CD4-positive, alpha-beta T cell treated with Interleukin-1 beta for 1 hour (primary cell): ENCODE results near the gene ADM5.

Experiments
- DNase-seq, 2 donors: peaks; one replicate each; pipeline ENCODE4 v3.0.0-alpha.2; 2020 to 2022

ADM5 gene, protein sequence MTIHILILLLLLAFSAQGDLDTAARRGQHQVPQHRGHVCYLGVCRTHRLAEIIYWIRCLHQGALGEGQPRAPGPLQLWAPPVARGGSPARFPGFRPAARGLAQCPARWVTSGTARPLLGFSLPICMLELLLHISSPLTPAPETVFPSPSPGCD

DNA sequence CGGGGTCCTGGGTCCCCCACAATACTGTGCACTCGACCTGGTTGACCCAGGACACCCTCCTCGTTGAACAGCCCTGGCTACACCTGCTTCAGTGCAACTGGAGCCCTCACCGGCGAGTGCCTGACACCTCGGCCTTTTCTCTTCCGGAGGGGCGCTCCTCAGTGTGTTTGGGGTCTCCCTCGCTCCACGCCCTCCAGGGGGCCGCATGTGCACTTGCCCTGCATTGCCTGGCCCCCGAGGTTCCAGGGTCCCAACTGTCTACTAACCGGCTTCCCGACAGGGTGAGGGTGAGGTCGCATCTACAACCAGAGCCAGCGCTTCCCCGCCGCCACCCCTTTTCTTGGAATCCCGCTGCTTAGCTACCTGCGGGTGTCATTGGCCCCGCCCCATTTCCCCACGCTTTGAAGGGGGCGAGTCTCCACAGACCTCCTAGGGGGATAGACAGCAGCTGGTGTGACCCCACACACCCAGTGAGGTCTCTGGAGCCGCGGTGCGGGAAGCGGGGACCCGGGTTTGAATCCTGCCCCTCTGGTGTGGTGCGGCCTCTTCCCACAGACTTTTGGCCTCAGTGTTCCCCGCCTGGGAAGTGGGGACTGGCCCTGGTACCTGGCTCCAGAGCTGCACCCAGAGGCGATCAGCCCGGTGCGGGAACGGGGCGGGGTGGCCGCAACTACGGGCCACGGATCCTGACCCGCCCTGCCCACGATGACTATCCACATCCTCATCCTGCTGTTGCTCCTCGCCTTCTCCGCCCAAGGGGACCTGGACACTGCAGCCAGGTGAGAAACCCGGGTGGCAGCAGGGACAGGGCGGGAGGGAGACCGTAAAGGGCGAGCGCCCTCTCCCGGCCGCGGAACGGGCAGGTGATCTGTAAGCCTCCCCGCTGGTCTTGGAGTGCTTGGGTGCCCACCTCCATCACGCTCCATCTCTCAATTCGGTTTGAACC, at the start of gene ADM5:
ADM5 (plus strand) TSS at position 462 of the 946 bp plus-strand sequence; CDS start at position 706, 244 bp downstream.
- DNase-seq = peak in 1 of 2 donors; percentile 42

GRCh38 chr19:49640113-49640898, 49.1 kb upstream of the ADM5 start, which contains the start of gene RRAS:
TSS of gene RRAS (minus strand) at chr19:49640143. CDS start at chr19:49640098, 45 bp downstream.
- peak; percentile 100 for DNase-seq

DNA sequence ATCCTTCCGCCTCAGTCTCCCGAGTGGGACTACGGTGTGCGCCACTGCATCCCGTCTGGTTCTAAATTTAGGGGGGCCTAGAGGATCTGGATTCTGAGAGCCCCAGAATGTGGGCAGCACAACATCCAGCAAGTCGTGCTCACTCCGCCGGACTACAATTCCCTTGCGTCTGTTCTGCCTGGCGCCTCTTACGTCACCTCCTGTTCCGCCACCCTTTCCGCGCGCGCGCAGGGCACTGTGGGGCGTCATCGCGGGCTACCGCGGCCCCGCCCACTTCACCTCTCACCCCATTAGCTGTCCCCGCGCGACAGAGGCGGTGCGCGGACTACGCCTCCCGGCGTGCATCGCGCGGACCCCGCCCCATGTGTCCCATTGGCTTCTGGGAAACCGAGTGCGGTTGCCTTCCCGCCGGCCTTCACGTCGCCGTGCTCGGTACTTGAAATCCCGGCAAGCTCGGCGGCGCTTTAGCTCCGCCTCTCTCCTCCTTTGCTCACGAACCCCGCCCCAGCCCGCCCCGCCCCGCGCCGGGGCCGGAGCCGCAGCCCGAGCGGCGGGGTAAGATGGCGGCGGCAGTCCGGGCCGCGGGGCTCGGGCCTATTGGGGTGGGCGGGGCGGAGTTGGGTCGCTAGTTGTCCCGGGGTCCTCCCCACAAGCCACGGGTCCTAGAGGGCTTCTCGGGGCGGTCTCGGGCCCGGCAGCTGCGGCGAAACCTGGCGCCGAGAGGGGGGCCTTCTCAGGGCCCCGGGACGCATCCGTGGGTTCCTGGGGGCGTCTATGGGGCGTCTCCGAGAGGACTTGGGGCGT, 47.5 kb upstream of the ADM5 start, which contains the start of gene SCAF1:
SCAF1 (plus strand) TSS at position 522 of the 804 bp plus-strand sequence. CDS start 2,818 bp downstream, outside the sequence.
- DNase-seq = peak; percentile 99 to 100

- DNase-seq = no peak
These were observed 46.8 kb upstream of the ADM5 start for GRCh38 chr19:49642492-49643035.

GRCh38 chr19:49643466-49643865, 45.9 kb upstream of the ADM5 start:
- no peak for DNase-seq

- DNase-seq = no peak
These were observed 43.8 kb upstream of the ADM5 start for GRCh38 chr19:49645592-49645991.

GRCh38 chr19:49645995-49646394, 43.4 kb upstream of the ADM5 start:
- DNase-seq = no peak

GRCh38 chr19:49646586-49646985, 42.8 kb upstream of the ADM5 start:
- no peak for DNase-seq

GRCh38 chr19:49651029-49651819, 38.2 kb upstream of the ADM5 start:
- DNase-seq = no peak

- no peak for DNase-seq
These were observed 37.4 kb upstream of the ADM5 start for GRCh38 chr19:49651820-49652550.

DNA sequence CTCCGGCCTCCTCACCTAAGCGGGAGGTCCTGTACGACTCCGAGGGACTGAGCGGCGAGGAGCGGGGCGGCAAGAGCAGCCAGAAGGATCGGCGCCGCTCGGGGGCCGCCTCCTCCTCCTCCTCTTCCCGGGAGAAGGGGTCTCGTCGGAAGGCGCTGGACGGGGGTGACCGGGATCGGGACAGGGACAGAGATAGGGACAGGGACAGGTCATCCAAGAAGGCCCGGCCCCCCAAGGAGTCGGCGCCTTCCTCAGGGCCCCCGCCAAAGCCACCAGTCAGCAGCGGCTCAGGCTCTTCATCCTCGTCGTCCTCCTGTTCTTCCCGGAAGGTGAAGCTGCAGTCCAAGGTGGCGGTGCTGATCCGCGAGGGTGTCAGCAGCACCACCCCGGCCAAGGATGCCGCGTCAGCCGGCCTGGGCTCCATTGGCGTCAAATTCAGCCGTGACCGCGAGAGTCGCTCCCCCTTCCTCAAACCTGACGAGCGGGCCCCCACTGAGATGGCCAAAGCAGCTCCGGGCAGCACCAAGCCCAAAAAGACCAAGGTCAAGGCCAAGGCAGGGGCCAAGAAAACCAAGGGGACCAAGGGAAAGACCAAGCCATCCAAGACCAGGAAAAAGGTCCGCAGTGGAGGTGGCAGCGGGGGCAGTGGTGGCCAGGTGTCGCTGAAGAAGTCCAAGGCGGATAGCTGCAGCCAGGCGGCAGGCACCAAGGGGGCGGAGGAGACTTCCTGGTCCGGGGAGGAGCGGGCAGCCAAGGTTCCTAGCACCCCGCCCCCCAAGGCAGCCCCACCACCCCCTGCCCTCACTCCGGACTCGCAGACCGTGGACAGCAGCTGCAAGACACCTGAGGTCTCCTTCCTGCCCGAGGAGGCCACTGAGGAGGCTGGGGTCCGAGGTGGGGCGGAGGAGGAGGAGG, 36.6 kb upstream of the ADM5 start:
- DNase-seq = no peak

GRCh38 chr19:49653466-49653806, 36.0 kb upstream of the ADM5 start:
- no peak for DNase-seq

- no peak for DNase-seq
These were observed 34.8 kb upstream of the ADM5 start for GRCh38 chr19:49654581-49654980.

GRCh38 chr19:49655570-49656455, 33.6 kb upstream of the ADM5 start:
- DNase-seq = no peak

DNA sequence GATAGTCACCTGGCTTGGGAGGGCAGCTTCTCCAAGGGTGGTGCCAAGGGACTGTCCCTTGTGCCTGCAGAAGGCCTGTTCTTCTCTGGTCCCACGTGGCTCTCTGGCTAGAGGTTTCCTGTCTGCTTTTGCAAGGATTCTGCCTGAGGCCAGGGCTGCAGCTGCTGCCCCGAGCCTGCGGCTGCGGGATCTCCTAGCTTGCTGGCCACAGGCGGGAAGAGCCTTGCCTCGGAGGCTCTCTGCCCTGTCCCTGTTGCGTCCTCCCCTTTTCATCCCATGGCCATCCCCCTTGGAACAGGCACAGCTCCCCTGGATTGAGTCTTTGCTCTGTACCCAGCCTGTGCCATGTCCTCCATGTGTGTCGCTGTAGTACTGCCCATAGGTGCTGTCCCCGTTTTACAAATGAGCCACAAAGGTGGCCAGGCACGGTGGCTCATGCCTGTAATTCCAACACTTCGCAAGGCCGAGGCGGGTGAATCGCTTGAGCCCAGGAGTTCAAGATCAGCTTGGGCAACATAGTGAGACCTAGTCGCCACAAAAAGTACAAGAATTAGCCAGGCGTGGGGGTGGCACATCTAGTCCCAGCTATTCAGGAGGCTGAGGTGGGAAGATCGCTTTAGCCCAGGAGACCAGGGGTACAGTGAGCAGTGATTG, 32.8 kb upstream of the ADM5 start:
- no peak for DNase-seq

DNA sequence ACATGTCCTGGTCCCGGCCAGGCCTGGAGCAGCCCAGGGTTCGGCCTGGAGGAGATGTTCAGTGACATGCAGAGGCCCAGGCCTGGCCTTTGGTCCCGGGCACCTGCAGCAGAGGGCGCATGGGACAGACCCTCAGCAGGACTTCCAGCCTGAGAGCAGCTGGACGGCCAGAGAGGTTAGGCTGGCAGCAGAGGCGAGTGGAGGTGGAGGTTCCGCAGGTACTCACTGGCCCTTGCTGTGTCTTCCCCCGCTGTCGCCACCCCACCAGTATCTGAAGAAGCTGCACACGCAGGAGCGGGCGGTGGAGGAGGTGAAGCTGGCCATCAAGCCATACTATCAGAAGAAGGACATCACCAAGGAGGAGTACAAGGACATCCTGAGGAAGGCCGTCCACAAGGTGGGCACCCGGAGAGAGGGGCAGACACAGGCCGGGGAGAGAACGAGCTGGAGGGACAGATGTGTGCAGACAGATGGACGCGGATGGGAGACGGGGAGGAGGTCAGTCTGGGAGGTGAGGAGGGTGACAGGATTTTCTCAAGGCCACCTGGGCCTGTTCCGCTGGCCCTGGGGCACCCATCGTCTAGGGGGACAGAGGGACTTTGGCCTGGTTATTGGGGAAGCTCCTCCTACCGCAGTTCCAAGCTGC, 31.8 kb upstream of the ADM5 start:
- no peak for DNase-seq

DNA sequence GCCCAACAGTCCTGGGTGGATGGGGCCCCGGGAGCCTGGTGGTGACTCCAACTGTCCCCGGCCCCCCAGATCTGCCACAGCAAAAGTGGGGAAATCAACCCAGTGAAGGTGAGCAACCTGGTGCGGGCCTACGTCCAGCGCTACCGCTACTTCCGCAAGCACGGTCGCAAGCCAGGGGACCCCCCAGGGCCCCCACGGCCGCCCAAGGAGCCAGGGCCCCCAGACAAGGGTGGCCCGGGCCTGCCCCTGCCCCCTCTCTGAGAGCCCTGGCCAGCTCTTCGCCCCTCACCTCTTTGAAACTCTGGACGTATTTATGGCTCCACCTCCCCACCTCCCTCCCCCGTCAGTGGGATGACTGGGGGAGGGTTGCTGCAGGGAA, 31.3 kb upstream of the ADM5 start:
- DNase-seq = no peak
